ENCODE data around the gene ATP5F1D. TPM values are rescaled to one million over a fixed set of nuclear protein-coding genes. Genes with fewer than 3 reads are reported as not detected.

ATP5F1D gene
- total and polyA plus RNA-seq, 11 donors: 201 to 1,034 (median 459) TPM

DNA sequence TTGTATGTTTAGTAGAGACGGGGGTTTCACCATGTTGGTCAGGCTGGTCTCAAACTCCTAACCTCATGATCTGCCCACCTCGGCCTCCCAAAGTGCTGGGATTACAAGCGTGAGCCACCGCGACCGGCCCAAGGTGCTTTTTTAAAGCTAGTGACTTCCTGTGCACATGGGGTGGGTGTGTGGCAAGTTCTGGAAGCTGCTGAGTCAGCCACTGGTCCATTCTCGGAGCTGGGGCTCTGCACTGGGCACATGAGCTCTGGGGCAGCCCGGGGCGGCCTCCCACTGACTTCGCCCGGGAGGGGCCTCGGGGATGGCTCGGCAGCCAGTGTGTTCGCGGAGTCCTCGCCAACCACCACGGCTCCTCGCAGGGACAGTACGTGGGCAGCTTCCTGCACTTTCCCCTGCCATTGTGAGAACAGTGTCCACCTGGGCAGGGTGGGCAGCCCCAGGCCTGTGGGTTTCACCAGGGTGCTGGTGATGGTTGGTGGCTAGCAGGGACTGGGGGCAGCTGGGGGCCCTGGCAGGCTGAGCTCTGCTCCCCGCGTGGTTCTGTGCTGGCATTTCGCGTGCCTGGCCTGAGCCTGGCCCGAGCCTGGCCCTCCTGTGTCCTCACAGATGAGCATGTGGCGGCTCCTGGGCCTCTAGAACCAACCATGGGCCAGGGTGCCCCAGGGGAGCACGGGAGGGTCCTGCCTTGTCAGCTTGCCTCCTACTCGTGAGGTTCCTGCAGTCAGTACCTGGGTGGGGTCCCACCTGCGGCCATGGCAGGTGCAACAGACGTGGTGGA, 15.9 kb upstream of the ATP5F1D start:
- H3K36me3 ChIP-seq: peaks cover 0 to 77% (median 67%) of the 10 kb centered on the region in 9 donors

DNA sequence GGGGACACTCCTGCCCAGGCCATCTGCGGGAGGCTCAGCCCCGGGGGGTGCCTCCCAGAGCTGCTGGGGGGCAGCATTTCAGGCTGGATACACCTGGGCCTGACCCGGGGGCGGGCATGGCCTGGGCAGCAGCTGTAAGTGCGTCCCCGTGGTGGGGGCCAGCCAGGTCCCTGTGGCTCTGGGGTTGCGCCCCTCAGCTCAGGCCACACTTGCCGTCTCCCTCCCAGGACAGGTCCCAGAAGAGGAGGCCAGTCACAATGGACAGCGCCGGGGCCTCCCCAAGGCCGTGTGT, 15.4 kb upstream of the ATP5F1D start:
- Histone ChIP-seq H3K4me3 (no peak overlapping the region), H3K4me1 (peaks cover 0 to 25% (median 14%) of the 10 kb centered on the region in 12 donors), H3K27ac (no peak overlapping the region), H3K36me3 (peaks cover 0 to 71% (median 61%) of the 10 kb centered on the region in 9 donors), H3K27me3 (no peaks in the 10 kb centered on the region), H3K9me3 (no peaks in the 10 kb centered on the region)
- TF ChIP-seq, protein P1, sequence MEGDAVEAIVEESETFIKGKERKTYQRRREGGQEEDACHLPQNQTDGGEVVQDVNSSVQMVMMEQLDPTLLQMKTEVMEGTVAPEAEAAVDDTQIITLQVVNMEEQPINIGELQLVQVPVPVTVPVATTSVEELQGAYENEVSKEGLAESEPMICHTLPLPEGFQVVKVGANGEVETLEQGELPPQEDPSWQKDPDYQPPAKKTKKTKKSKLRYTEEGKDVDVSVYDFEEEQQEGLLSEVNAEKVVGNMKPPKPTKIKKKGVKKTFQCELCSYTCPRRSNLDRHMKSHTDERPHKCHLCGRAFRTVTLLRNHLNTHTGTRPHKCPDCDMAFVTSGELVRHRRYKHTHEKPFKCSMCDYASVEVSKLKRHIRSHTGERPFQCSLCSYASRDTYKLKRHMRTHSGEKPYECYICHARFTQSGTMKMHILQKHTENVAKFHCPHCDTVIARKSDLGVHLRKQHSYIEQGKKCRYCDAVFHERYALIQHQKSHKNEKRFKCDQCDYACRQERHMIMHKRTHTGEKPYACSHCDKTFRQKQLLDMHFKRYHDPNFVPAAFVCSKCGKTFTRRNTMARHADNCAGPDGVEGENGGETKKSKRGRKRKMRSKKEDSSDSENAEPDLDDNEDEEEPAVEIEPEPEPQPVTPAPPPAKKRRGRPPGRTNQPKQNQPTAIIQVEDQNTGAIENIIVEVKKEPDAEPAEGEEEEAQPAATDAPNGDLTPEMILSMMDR (IDR thresholded peaks at IDR 0.05): no peak
- no peak for TF ChIP-seq POLR2A (IDR thresholded peaks at IDR 0.05)
- ATAC-seq (no peak), DNase-seq (no peak)
- WGBS, 4 donors: 80 to 96% (median 96%) methylated on average over 1 to 11 of the region's 11 CpGs
- intact Hi-C loops (cut with DNase I): no loop called here

More for the DNA sequence above, 15.9 kb upstream of the ATP5F1D start:
- no peak for DNase-seq
- intact Hi-C loops (cut with DNase I): no loop called here
- WGBS, 4 donors: 88 to 90% (median 89%) methylated on average over 17 to 29 of the region's 29 CpGs
- ATAC-seq: no peak
- H3K27me3 ChIP-seq: no peaks in the 10 kb centered on the region
- TF ChIP-seq, protein P1 (IDR thresholded peaks at IDR 0.05): no peak
- no peak for TF ChIP-seq POLR2A (IDR thresholded peaks at IDR 0.05)
- no peak overlapping the region for H3K4me3 ChIP-seq
- H3K9me3 ChIP-seq: no peaks in the 10 kb centered on the region
- peaks cover 0 to 29% (median 17%) of the 10 kb centered on the region in 12 donors for H3K4me1 ChIP-seq
- H3K27ac ChIP-seq: no peak overlapping the region

DNA sequence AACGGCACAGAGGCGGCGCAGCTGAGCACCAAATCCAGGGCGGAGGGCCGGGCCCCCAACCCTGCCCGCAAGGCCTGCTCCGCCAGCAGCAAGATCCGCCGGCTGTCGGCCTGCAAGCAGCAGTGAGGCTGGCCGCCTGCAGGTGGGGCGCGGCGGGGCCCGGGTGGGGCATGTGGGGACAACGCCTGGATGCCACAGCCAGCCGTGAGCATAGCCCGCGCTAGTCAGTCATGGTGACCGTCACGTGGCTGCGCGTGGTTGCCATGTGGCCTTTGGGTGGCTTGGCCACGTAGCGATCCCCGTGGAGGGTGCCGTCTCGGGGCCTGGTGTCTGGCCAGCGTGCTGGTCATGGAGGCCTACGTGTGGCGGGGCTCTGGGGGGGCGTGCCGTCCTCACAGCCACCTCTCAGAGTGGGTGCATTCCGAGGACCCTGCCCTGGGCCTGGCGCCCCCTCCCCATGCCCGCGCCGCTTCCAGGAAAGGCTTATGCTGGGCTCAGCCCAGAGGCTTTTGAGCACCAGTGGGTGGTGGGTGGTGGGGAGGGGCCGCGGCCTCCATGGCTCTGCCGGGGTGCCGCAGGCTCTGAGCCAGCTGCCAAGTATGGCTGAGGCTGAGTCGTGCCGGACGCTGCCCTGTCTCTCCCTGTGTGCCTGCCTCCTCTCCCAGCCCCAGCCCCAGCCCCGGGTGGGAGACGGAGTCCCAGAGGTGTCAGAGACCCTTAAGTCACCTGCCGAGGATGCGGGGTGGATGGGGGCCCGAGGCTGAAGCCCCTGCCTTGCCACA, 14.8 kb upstream of the ATP5F1D start:
- intact Hi-C loops (cut with DNase I): no loop called here
- Histone ChIP-seq H3K27ac (no peak overlapping the region), H3K27me3 (no peaks in the 10 kb centered on the region), H3K36me3 (peaks cover 0 to 67% (median 57%) of the 10 kb centered on the region in 9 donors), H3K9me3 (no peaks in the 10 kb centered on the region), H3K4me1 (peaks cover 0 to 20% (median 9%) of the 10 kb centered on the region in 12 donors), H3K4me3 (no peak overlapping the region)
- WGBS, 4 donors: 93 to 94% (median 94%) methylated on average over 26 to 50 of the region's 50 CpGs
- no peak for TF ChIP-seq POLR2A (IDR thresholded peaks at IDR 0.05)
- TF ChIP-seq, protein P1 (IDR thresholded peaks at IDR 0.05): no peak
- no peak for ATAC-seq
- DNase-seq: no peak
